Glomerular visceral epithelial cell (primary cell): ENCODE data around the gene SDR42E2.
"Not testable (repeated sequence)": the region's sequence is repeated elsewhere in the genome, so short reads cannot be mapped to it uniquely, and the experiment has no call there.

Source experiments
- DNase-seq: peaks from one replicate; pipeline ENCODE4 v3.0.0-alpha.2; 2016; ENCODE audit errors: extremely low spot score

SDR42E2 gene

DNA sequence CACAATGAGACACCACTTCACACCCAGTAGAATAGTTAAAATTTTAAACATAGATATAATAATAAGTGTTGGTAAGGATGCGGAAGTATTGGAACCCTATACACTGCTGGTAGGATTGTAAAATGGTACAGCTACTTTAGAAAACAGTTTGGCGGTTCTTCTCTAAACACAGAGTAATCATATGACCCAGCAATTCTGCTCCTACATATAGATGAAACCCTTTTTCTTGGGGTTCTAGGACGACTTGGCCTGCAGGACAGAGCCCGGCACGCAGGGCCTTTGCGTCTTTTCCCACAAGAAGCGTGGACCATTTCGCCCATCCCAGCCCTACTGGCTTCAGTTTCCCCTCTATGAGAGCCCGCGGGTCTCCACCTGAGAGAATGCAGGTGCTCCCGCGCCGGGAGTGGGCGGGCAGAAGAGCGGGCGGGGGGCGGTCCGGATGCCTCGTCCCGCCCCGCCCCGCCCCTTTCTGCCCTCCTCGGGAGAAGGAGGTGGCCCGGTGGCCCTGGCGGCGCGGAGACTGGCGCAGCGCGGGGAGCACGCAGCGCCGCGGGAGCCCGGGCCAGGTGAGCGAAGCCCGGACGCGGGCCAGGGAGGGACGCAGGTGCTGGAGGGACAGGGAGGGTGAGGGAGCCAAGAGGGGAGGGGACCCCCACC is at the start of gene SDR42E2:
SDR42E2 (plus strand) TSS at position 508 of the 657 bp plus-strand sequence. CDS start 3,077 bp downstream, outside the sequence.
- DNase-seq, result no peak

DNA sequence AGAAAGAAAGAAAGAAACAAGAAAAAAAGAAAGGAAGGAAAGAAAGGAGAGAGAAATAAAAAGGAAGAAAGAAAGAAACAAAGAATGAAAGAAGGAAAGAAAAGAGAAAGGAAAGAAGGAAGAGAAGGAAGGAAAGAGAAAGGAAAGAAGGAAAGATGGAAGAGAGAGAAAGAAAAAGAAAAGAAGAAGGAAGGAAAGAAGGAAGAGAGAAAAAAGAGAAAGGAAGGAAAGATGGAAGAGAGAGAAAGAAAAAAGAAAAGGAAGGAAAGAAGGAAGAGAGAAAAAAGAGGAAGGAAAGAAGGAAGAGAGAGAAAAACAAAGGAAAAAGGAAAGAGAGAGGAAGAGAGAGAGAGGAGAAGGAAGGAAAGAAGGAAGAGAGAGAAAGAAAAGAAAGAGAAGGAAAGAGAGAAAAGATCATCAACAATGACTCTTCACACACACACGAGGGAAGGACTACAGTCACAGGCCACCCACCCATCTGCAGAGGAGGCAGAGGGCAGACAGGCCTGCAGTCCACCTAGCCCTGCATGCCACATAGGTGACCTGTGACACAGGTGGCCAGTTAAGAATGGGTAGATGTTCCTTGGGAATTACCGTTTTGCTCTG is 46.1 kb upstream of the SDR42E2 start:
- DNase-seq, result no peak

DNA sequence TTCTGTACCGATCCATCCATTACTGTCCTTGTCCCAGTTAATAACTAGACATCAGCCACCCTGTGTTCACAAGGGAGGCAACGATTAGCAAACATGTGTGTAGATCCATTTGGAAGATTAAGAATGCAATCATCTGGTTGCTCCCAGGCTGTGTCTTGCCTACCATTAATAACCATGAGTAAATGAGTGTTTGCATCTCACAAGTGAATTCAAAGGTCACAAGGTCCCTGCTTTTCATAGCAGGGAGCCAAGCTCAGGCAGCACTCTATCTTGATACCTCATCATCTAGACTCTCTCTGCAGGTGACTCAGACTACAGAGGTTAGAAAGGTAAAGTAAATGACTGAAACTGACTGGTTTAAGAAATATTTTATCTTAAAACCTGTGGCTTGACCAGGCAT is 44.7 kb upstream of the SDR42E2 start:
- DNase-seq, result no peak

DNA sequence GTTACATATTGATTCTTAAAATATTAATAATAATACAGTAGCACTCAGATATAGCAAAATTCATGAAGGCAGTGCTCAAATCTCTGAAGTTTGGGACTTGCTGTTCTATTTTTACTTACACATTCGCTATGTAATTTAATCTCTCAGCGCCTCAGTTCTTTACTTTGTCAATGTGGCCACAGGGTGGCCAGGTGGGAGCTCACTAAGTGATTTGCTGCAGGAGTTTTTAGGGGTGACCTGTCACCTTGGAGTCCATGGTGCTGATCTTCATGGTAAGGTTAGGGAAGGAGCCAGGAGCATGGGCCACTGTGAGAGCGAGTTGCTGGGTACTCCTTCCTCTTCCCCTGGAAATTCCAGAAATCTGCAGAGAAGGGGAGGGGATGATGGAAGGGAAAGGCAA is 41.9 kb upstream of the SDR42E2 start:
- no peak for DNase-seq

DNA sequence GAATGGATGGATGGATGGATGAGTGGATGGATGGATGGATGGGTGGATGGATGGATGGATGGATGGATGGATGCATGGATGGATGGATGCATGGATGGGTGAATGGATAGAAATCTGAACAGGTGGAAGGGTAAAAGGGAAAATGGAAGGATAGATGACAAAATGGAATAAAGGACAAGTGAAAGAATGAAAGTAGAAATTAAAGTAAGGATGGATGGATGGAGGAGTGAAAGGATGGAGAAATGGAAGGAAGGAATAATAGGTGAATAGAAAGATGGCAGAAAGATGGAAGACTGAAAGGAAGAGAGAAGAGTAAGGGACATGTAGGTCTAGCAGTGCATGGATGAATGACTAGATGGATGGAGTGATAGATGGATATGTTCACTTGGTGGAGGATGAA is 40.1 kb upstream of the SDR42E2 start:
- DNase-seq, result no peak

DNA sequence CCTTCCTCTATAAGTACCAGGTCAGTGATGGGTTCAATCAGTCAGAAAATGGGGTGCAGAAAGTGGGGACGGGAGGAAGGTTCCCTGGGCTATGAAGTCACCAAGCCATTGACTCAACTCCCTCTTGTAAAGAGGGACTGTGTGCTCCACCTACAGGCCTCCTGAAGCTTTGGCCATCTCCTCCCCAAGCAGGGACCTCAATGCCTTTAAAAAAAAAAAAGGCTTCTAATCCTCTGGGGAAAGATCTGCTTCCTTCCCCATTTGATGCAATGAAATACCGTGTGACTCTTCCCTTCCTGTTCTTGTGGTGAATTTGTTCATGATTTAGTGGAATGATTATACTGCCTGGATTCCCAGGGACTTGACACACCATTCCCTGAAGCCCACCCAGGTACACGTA is 39.2 kb upstream of the SDR42E2 start:
- DNase-seq, result no peak

DNA sequence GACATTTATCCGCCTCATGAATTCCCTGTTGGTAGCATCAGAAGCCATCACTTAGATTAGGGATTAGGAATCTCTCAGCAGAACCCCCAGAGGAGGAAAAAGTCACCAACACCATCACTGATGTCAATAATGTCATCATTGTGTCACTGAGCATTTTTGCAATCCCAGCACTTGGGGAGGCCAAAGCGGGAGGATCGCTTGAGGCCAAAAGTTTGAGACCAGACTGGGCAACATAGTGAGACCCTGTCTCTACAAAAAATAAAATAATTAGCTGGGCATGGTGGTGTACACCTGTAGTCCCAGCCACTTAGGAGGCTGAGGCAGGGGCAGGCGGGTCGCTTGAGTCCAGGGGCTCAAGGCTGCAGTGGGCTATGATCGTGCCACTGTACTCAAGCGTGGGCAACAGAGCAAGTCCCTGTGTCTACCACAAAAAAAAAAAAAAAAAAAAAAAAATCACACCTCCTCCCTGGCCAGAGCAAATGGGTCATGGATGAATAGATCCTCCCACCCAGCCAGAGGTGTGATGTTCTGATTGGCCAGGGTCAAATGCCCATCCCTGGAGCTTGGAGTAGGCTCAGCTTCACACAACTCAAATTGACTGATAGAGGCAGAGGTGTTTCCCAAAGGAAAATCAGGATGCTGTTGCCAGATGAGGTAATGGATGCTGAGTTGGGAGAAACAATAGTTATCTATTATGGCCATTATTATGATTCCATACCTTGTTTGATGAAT is 38.4 kb upstream of the SDR42E2 start:
- no peak for DNase-seq

DNA sequence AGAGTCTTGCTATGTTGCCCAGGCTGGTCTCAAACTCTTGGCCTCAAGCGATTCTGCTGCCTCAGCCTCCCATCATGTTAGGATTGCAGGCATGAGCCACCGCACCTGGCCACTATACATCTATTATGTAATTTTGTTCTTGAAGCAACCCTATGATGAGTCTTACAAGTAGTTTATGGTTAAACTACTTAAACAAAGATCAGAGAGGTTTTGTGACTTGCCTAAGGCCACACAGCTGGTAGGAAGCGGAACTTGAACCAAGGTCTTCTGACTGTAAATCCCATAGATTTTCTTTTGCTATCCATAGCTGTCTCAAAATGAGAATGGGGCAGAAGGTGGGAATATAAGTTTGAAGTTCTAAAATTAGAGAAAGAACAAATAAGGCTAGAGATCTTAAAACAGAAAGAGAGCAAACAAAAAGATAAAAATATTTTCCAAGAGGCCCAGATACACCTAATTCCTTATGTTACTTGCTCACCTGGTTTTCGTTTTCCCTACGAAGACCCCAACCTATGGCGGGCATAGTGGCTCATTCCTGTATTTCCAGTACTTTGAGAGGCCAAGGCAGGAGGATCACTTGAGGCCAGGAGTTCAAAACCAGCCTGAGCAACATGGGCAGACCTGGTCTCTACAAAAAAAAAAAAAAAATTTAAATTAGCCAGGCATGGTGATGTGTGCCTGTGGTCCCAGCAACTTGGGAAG is 37.6 kb upstream of the SDR42E2 start:
- DNase-seq, result no peak

DNA sequence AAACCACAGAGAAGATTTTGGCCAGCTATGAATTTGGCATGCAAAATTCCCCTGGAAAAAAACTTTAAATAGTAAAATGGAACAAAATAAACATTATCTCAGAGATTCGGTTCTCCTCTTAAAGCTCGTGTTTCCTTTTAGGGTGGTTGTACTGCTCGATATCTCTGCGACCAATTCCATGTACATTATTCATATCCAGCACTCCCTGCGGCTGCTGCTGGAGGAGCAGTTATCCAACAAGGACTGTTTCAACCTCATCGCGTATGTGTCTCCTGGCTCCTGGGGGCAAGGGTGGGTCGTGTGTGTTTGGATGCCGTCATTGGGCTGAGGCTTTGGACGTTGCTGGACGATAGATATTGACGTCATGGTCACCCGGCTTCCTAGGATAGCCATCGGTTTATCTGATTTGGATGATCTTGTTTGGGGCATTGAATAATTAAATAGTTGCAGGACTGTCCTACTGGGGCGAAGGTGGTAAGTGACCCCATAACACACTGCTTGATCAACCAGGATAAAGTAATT is 36.2 kb upstream of the SDR42E2 start:
- no peak for DNase-seq

DNA sequence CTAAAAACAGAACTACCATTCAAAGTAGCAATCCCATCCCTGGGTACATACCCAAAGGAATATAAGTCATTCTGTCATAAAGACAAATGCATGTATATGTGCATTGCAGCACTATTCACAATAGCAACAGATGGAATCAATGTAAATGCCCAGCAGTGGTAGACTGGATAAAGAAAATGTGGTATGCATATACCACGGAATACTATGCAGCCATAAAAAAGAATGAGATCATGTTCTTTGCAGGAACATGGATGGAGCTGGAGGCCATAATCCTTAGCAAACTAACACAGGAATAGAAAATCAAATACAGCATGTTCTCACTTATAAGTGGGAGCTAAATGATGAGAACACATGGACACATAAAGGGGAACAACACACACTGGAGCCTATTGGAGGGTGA is 33.8 kb upstream of the SDR42E2 start:
- not testable (repeated sequence) for DNase-seq

DNA sequence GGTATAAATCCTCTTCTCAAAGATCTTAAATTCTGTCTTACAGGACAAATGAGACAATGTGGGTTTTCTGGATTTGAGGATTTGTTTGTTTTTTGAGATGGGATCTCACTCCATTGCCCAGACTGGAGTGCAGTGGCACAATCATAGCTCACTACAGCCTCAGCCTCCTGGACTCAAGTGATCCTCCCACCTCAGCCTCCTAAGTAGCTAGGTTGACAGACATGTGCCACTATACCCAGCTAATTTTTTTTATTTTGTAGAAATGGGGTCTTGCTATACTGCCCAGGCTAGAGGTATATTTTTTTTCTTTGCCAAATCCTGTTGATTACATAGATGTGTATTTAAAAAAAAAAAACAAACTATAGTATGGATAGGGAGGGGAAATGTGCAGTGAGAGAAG is 31.8 kb upstream of the SDR42E2 start:
- no peak for DNase-seq

DNA sequence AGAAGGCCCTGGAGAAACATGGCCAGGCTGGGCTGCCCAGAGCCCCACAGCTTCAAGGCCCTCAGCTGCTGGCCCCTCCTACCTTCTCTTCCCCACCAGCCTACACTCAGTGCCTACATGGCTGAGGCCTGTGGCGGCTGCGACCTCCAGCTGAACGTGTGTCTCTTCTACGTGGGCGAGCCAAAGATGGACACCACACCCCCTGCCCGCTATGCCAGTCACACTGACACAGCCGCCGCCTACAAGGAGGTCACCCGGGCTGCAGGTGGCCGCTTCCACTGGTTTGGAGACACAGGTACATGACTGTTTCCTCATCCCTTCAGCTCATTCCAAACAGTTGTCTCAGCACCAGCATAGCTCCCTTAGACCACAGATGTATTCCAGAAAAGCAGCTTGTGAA is 29.5 kb upstream of the SDR42E2 start:
- no peak for DNase-seq

DNA sequence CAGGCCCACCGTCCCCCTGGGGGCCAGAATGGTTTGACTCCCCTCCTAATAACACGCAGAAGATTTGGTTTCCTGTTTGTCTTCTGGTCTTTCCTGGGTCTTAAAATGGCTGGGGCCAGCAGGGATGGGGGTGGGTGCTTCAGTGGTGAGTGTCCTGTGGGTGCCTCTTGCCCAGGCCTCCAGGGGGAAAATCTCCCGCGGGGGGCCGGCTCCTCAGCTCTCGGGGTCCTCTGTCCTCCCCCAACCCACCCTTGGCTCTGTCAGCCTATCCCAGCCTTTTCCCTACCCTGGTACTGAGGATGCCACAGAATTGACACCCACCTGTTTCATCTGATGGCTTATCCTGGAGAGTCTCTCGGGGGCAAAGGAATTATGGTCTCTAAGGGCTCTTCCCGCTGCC is 23.8 kb upstream of the SDR42E2 start:
- DNase-seq, result no peak

DNA sequence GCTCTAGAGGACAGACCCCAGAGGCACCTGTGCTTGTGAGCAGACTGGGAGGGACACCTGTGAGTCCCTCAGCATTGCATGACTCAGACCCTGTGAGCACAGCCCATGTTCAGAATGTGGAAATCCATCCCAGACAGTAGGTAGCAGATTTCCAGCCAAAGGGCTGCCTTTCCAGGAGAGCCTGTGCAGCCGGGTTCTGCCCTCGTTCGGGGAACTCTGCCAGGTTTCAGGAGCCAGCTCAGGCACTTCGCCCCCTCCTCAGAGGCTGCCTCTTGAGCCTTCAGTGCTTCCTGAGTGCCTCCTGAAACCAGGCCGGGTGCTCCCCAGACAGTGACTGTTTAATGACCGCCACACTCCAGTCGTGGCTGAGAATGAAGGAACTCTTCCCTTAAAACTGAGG is 23.3 kb upstream of the SDR42E2 start:
- DNase-seq, result no peak

DNA sequence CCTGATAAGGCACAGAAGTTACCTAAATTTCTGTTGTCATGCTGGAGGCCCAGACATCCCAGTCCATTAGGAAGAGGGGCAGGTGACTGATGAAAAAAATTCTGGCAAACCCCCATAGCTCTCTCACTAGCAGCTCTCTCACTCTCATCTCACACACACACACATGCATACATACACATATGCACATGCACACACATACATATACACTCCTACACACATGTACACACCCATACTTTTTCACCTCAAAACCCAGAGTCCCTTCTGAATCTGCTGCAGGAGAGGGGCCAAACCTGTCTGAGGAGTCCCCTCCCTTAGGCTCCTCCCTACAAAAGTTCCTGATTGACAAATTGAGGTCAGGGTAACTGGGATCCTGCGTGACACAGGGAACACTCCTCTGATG is 22.6 kb upstream of the SDR42E2 start:
- no peak for DNase-seq

DNA sequence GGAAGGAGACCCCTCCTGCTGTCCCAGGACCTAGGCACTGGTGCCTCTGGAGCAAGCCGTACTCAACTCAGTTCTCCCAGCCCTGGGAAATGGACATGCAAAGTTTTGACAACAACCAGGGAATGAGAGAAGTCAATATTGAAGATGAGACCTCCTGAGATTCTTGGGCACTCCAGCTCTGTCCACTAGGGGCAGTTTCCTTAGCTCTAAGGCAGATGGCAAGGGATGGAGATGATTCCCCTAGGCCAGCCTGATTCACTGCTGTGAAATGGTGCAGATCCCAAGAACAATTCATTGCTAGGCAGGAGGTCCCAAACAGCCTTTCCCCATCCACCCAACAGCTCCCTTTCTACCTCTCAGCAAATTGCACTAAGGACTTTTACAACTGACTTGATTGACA is 20.5 kb upstream of the SDR42E2 start:
- DNase-seq, result no peak

DNA sequence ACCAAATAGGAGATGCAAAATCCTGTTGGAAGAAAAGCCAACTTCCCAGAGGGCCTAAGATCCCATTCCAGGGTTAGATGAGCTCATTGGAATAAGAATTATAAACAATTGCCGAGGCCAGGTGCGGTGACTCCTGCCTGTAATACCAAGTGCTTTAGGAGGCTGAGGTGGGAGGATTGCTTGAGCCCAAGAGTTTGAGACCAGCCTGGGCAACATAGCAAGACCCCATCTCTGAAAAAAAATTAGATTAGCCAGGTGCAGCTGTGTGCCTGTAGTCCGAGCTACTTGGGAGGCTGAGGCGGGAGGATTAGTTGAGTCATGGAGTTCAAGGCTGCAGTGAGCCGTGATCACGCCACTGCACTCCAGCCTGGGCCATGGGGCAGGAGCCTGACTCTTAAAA is 17.8 kb upstream of the SDR42E2 start:
- no peak for DNase-seq

DNA sequence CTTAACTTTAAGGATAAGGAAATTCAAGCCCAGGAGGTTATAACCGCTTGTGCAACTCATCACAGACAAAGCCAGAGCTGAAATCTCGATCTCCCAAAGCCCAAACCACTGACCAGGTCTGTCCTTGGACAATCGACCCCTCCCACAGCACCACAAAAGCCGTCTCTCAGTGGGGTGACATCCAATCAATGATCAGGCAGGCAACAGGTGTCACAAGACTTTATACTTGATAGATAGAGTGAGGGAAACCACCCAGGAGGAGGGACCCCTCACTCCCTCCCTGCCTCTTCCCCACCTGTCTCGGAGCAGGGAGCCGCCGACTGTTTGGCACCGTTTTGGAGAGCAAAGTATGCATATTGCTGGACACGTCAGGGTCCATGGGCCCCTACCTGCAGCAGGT is 14.5 kb upstream of the SDR42E2 start:
- DNase-seq, result no peak

DNA sequence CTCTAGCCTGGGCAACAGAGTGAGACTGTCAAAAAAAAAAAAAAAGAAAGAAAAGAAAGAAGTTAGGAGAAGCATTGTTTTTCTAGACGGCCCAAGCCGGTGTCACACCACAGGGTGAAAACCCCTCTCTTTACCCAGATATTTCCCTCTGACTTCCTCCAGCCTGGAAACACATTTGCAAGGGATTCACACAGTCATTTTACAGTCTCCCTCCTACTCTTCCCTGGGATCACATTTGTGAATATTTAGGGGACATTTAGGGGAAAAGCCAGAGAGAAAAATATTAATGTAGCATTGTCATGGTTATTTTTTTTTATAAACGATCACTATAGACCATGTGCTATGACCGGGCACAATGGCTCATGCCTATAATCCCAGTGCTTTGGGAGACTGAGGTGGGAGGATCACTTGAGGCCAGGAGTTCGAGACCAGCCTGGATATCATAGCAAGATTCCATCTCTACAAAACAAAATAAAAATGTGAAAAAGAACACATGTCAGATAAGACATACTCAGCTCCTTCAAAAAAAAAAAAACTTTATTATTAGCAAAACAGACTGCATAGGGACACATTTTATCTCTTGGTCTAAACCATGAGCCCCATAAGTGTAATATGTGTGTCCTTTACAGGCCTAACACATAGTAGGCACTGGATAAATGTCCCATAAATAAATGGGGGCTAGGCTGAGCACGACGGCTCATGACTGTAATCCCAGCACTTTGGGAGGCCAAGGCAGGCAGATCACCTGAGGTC is 10.9 kb upstream of the SDR42E2 start:
- no peak for DNase-seq

DNA sequence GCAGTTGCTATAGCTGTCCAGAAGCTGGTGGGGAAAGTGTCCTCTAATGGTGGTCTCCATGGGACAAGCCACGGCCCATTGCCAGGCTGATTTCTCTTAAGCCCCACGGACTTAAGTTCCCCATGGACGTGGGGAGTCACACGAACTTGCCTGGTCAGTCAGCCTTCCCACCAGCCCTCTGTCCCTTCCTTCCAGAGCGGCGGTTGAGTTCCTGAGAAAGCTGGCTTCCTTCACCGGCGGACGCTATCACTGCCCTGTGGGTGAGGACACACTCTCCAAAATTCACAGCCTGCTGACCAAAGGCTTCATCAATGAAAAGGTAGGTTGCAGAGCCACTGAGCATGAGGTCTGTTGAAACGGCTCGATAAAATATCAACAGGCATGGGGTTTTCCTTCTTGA is 10.0 kb upstream of the SDR42E2 start:
- DNase-seq, result no peak

DNA sequence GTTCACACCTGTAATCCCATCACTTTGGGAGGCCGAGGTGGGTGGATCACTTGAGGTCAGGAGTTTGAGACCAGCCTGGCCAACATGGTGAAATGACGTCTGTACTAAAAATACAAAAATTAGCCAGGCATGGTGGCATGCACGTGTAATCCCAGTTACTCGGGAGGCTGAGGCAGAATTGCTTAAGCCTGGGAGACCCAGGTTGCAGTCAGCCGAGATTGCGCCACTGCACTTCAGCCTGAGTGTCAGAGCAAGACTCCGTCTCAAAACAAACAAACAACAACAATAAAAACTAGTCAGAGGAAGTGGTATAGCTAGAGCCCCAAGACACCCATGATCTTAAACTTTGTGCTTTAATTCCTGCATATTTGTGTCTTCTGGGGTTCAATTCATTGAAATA is 9.2 kb upstream of the SDR42E2 start:
- DNase-seq, result not testable (repeated sequence)

DNA sequence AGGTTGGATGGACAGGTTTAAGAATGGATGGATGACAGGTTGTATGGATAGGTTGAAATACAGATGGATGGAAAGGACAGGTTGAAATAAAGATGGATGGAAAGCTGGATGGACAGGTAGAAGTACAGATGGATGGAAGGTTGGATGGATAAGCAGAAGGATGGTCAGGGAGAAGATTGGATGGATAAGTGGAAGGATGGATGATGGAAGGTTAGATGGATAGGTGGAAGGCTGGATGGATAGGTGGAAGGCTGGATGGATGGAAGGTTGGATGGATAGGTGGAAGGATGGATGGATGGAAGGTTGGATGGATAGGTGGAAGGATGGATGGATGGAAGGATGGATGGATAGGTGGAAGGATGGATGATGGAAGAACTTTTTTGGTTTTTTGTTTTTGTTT is 905 bp upstream of the SDR42E2 start:
- DNase-seq, result no peak
